OCI-M1 (cell line): ENCODE measurements around the gene ZDBF2.
"Not testable (repeated sequence)": the region's sequence is repeated elsewhere in the genome, so short reads cannot be mapped to it uniquely, and the experiment has no call there.

Experiments used
- DNase-seq: peaks from one replicate; lab custom pipeline; 2025; lab: John Stamatoyannopoulos, UW

ZDBF2 gene

DNA sequence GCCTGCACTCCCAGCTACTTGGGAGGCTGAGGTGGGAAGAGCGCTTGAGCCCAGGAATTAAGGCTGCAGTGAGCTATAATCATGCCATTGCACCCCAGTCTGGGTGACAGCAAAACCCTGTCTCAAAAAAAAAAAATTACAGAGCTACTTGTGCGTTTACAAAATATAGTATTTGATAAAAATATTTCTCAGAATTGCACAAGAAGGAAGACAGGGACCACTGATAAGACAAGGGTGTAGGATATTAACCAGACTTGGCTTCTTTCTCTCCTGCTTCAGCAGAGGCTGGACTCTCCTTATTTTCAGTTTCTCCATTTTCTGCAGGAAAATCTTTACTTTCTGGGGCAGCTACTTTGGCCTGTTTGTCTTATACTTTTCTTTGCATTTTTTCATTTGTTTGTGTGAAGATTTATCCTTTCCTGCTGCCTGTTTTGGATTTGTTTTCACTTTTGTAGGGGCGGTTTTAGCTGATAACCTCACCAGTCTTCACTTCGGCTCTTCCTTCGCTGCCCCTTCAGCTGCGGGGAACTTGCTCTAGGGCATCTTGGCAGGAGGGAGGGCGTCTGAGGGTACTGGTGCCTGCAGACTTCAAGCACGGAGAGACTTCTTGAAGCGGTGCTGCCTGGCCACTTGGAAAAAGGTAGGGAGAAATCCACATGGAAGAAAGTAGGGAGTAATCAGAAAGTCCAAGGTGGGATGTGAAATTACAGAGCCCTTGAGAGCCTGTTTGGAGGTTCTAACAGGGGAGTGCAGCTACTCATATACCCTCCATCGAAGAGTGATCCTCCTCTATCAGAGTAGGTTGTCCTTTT is 14.9 kb upstream of the ZDBF2 start:
- peak; percentile 58 for DNase-seq

- peak; percentile 80 for DNase-seq
Measured at GRCh38 chr2:206260188-206261012, 14.1 kb upstream of the ZDBF2 start.

GRCh38 chr2:206263959-206264603 is 10.4 kb upstream of the ZDBF2 start:
- no peak for DNase-seq

- no peak for DNase-seq
Measured at GRCh38 chr2:206266130-206267125, 8.0 kb upstream of the ZDBF2 start.

- DNase-seq: no peak
Measured at GRCh38 chr2:206267567-206267966, 6.9 kb upstream of the ZDBF2 start.

GRCh38 chr2:206271065-206271464 is 3.4 kb upstream of the ZDBF2 start:
- no peak for DNase-seq

- no peak for DNase-seq
Measured at GRCh38 chr2:206273905-206274304, 558 bp upstream of the ZDBF2 start.

GRCh38 chr2:206275312-206276055 is 1.0 kb downstream of the ZDBF2 start:
- DNase-seq: no peak

- no peak for DNase-seq
Measured at GRCh38 chr2:206276169-206276942, 1.9 kb downstream of the ZDBF2 start.

- no peak for DNase-seq
Measured at GRCh38 chr2:206277503-206277902, 3.0 kb downstream of the ZDBF2 start.

- no peak for DNase-seq
Measured at GRCh38 chr2:206282746-206283145, 8.3 kb downstream of the ZDBF2 start.

DNA sequence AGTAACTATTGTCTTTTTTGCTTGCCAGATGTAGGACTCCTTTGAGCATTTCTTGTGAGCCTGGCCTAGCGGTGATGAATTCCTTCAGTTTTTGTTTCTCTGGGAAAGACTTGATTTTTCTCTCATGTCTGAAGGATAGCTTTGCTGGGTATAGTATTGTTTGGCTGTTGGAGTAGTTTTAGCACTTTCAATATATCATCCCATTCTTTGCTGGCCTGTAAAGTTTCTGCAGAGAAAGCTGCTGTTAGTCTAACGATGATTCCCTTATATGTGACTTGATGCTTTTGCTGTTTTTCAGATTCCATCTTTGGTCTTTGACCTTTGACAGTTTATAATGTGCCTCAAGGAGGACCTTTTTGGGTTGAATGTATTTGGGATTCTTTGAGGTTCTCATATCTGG is 12.7 kb downstream of the ZDBF2 start:
- DNase-seq: no peak

DNA sequence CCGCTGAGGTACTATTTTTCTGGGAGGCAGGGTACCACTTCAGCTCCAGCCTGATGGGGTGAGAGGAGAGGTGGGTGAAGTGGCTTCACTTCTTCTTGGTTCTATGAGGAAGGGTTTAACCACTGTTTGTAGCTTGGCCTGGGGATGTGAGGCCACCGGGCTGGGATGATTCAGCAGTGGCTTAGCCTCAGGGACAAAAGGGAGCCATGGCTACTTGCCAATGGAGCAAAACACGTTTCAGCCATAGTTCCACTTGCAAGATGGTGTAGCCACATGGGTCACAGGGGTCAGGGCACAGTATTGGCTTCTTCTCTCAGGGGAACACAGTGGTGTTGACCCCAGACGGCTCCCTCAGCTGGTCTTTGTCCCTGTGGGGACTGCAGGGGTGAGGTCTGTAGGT is 14.9 kb downstream of the ZDBF2 start:
- DNase-seq: no peak

- no peak for DNase-seq
Measured at GRCh38 chr2:206296128-206296527, 21.7 kb downstream of the ZDBF2 start.

DNA sequence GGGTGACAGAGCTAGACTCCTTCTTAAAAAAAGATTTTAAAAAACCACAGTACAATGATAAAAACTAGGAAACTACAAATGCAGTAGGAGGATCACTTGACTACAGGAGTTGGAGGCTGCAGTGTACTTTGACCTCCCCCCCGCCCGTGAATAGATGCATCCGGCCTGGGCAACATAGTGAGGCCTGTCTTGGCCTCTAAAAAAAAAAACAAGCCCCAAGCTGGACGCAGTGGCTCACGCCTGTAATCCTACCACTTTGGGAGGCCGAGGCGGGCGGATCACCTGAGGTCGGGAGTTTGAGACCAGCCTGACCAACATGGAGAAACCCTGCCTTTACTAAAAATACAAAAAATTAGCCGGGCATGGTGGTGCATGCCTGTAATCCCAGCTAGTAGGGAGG is 25.1 kb downstream of the ZDBF2 start:
- not testable (repeated sequence) for DNase-seq

GRCh38 chr2:206305523-206306245 is 31.2 kb downstream of the ZDBF2 start:
- DNase-seq: no peak

GRCh38 chr2:206311026-206311425 is 36.6 kb downstream of the ZDBF2 start:
- no peak for DNase-seq

DNA sequence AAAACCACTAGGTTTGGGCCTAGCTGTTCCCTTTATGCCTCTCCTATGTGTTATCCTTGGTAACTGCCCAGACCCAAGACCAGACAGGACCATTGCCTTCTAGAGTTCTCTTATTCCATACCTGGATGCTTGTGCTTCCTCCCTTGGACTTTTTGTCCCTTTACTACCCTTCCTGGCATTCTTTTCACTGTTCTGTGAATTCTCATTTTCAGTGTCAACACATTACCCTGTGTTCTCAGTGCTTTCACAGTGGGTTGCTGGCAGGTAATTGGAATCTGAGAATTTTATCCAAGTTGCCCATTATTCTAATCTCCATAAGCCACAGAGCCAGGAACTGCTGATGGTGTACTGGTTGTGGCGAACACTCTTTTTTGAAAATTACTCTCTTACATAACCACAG is 41.7 kb downstream of the ZDBF2 start:
- DNase-seq: no peak

DNA sequence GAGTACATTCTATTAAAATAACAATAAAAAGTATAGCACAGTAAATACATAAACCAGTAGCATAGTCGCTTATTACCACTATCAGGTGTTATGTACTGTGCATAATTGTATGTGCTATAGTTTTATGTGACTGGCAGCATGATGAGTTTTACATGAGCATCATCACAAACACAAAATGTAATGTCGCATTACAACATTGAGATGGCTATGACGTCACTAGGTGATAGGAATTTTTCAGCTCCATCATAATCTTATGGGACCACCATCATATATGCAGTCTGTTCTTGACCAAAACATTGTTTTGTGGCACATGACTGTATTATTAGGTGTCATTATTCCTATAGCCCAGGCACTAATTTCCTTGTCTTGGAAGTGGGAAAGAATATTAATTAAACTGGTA is 48.6 kb downstream of the ZDBF2 start:
- DNase-seq: no peak
